HepG2 (cell line): ENCODE data around the gene GTF2A1L. TPM values are rescaled to one million over a fixed set of nuclear protein-coding genes. Genes with fewer than 3 reads are reported as not detected.

Source experiments
- ATAC-seq: fragments of 200-7000 bp; cut with Tn5 transposase; 3 replicates; pipeline ENCODE4 v1.9.1; 2020; ENCODE audit warnings: mild to moderate bottlenecking, moderate library complexity
- BruUV-seq: library from RNA; stranded (reverse); fragments of 400-500 nt; replicated peaks from 2 replicates; lab custom pipeline; 2021; lab: Mats Ljungman, UMichigan
- CTCF ChIA-PET: fragments of 300-600 bp; formaldehyde crosslinking; extraction: SDS; loops from one replicate; lab custom pipeline; 2021; ENCODE audit warnings: low total read pairs, inconsistent platforms, low intra/inter-chr PET ratio; lab: Yijun Ruan, JAX
- POLR2A ChIA-PET: fragments of 350-600 bp; sonication (Branson Sonifier 250); formaldehyde crosslinking; loops from one replicate; lab custom pipeline; 2020; ENCODE audit warnings: antibody characterized with exemption, inconsistent platforms; lab: Yijun Ruan, JAX
- DNase-seq: peaks from one replicate; pipeline ENCODE4 v3.0.0-alpha.2; 2015; ENCODE audit warnings: low spot score
- FAIRE-seq: peaks from 3 replicates; lab custom pipeline; 2011; peaks lifted over from hg19 to GRCh38; lab: Jason Lieb, UNC
- H2AFZ ChIP-seq: one replicate; pipeline ENCODE4 v1.6.1; 2011; ENCODE audit warnings: low read length, inconsistent platforms
- H3K27ac ChIP-seq: fragments of 300-600 bp; 3 replicates; pipeline ENCODE4 v1.8.0; 2011; ENCODE audit warnings: mixed run types, mild to moderate bottlenecking, mixed read lengths, low read length, inconsistent platforms; ENCODE audit not compliant: insufficient read depth; ENCODE audit errors: extremely low read length
- H3K27me3 ChIP-seq, 2 experiments: fragments of 200-600 bp in 1 of 2; 2 replicates in 1 of 2; 3 replicates in 1 of 2; pipeline versions ENCODE4 v1.6.0 to v1.8.0; 2011; ENCODE audit warnings: low read length in 2 of 2, mild to moderate bottlenecking in 2 of 2, moderate library complexity in 2 of 2, inconsistent platforms in 1 of 2; ENCODE audit not compliant: insufficient read depth in 2 of 2, control insufficient read depth in 1 of 2
- H3K36me3 ChIP-seq, 2 experiments: fragments of 200-600 bp in 1 of 2; replicated peaks in 1 of 2; 2 replicates in 1 of 2; 3 replicates in 1 of 2; pipeline versions ENCODE4 v1.5.1 to v1.8.0; 2011; ENCODE audit warnings: low read length in 2 of 2, inconsistent platforms in 1 of 2; ENCODE audit not compliant: insufficient read depth in 2 of 2, control insufficient read depth in 1 of 2
- H3K4me1 ChIP-seq: 2 replicates; pipeline ENCODE4 v1.5.1; 2012; ENCODE audit warnings: low read length, inconsistent platforms; ENCODE audit not compliant: insufficient read depth
- H3K4me2 ChIP-seq: 2 replicates; pipeline ENCODE4 v1.6.0; 2011; ENCODE audit warnings: low read depth, low read length, inconsistent platforms
- H3K4me3 ChIP-seq, 3 experiments: fragments of 200-600 bp in 1 of 3; sonication (generic), shearing (Covaris generic) in 1 of 3; replicated peaks in 1 of 3; 2 replicates each; pipeline ENCODE4 v1.5.1; 2011 to 2016; ENCODE audit warnings: low read length in 3 of 3, inconsistent platforms in 2 of 3, low read depth in 2 of 3, mild to moderate bottlenecking in 2 of 3, control low read depth in 1 of 3, mixed read lengths in 1 of 3; ENCODE audit not compliant: insufficient read depth in 1 of 3
- H3K79me2 ChIP-seq: one replicate; pipeline ENCODE4 v1.6.1; 2011; ENCODE audit warnings: low read length, inconsistent platforms; ENCODE audit not compliant: insufficient read depth
- H3K9ac ChIP-seq: 2 replicates; pipeline ENCODE4 v1.6.0; 2011; ENCODE audit warnings: mild to moderate bottlenecking, low read depth, low read length, inconsistent platforms; ENCODE audit not compliant: insufficient read depth
- H3K9me3 ChIP-seq: 2 replicates; pipeline ENCODE4 v1.5.1; 2012; ENCODE audit warnings: mild to moderate bottlenecking, low read length
- H4K20me1 ChIP-seq: 2 replicates; pipeline ENCODE4 v1.6.0; 2011; ENCODE audit warnings: inconsistent platforms, mild to moderate bottlenecking, low read length, moderate library complexity; ENCODE audit not compliant: insufficient read depth
- ATF7 ChIP-seq, 2 experiments: fragments of 450-650 bp in 1 of 2; sonication (generic) in 1 of 2; formaldehyde crosslinking in 1 of 2; IDR thresholded peaks; 2 replicates each; pipeline versions ENCODE4 v1.4.0 to v1.6.1; 2016 to 2020; ENCODE audit warnings: antibody characterized with exemption in 1 of 2, mild to moderate bottlenecking in 1 of 2, missing genetic modification reagents in 1 of 2
- CEBPG ChIP-seq: IDR thresholded peaks from 2 replicates; pipeline ENCODE4 v1.6.1; 2016
- CENPBD1 ChIP-seq: sonication (generic); formaldehyde crosslinking; IDR thresholded peaks from 2 replicates; pipeline ENCODE4 v1.8.0; 2022; ENCODE audit warnings: missing genetic modification reagents, low read depth, mild to moderate bottlenecking, borderline replicate concordance
- ZNF589 ChIP-seq: sonication (generic); formaldehyde crosslinking; conservative IDR thresholded peaks from 2 replicates; pipeline ENCODE4 v1.8.0; 2022; ENCODE audit warnings: mild to moderate bottlenecking, moderate library complexity, missing genetic modification reagents
- WGBS: methylation state at CpG from one replicate; pipeline ENCODE4 v1.1.6; 2017; ENCODE audit warnings: low lambda C conversion rate; 5-methylcytosine and 5-hydroxymethylcytosine counted together
- in situ Hi-C: cut with HindIII; loops from 2 replicates; pipeline ENCODE4 v1.10.0; 2017; ENCODE audit warnings: low pct_unique_long_range_greater_than_20kb; ENCODE audit not compliant: extremely low pct_ligation_motif_present
- intact Hi-C: fragments of 100-400 bp; cut with micrococcal nuclease; formaldehyde crosslinking; loops from one replicate; pipeline ENCODE4 v1.10.0; 2022; ENCODE audit not compliant: unreplicated experiment
- polyA plus RNA-seq, 8 experiments: library from polyadenylated mRNA; depleted of rRNA in 3 of 8; stranded (reverse) in 7 of 8; unstranded in 1 of 8; fragments of >200 nt; fragmentation: Illumina TruSeq in 4 of 8; extraction: Trizol in 4 of 8; gene quantifications; 2 replicates each; pipeline versions ENCODE4 v1.2.1 to v1.2.3, GENCODE V29; 2011 to 2016; ENCODE audit warnings: low read depth in 4 of 8, missing spikeins in 1 of 8, mixed read lengths in 1 of 8; ENCODE audit not compliant: insufficient read depth in 1 of 8
- total RNA-seq, 5 experiments: library from RNA; depleted of rRNA; stranded (reverse); fragments of >200 nt; fragmentation: Illumina TruSeq; extraction: Trizol; gene quantifications; 2 replicates each; pipeline ENCODE4 v1.2.3, GENCODE V29; 2016; ENCODE audit warnings: low read depth in 1 of 5

Gene GTF2A1L
- total and polyA plus RNA-seq, 2 of the 13 experiments (the other 11 are each of a cell fraction or from before 2014, with no cell fraction given), result not detected

- ChIA-PET POLR2A (no interaction called here), CTCF (no interaction called here)
- H3K4me2 ChIP-seq, result no peak overlapping the region
- H3K36me3 ChIP-seq, result no peaks in the 10 kb centered on the region
- H3K9ac ChIP-seq, result no peak overlapping the region
- FAIRE-seq (no peak), DNase-seq (no peak), ATAC-seq (no peak)
- H3K79me2 ChIP-seq, result no peaks in the 10 kb centered on the region
- TF ChIP-seq CEBPG (CRISPR knock-in tag), result no peak
- TF ChIP-seq ATF7 (IDR thresholded peaks at IDR 0.05), result peak; percentile 87
- no peak for TF ChIP-seq ATF7 (CRISPR knock-in tag; IDR thresholded peaks at IDR 0.05)
- TF ChIP-seq ZNF589, result no peak
- no peaks in the 10 kb centered on the region for H3K9me3 ChIP-seq
- no peak overlapping the region for H2AFZ ChIP-seq
- H3K27ac ChIP-seq, result no peak overlapping the region
- no peaks in the 10 kb centered on the region for H3K4me1 ChIP-seq
- intact Hi-C loops, result no loop called here
- WGBS, result 1% methylated on average over 4 of the region's 4 CpGs
- BruUV-seq, result no TSS peak
- in situ Hi-C loops, result no loop called here
- no peak overlapping the region for H3K4me3 ChIP-seq
- H4K20me1 ChIP-seq, result no peaks in the 10 kb centered on the region
- H3K27me3 ChIP-seq, result no peaks in the 10 kb centered on the region
Measured at GRCh38 chr2:48651158-48651790, 33.6 kb downstream of the GTF2A1L start.

- H3K27me3 ChIP-seq, result no peaks in the 10 kb centered on the region
Measured at GRCh38 chr2:48668992-48669391, 51.3 kb downstream of the GTF2A1L start.

More at GRCh38 chr2:48668992-48669391, 51.3 kb downstream of the GTF2A1L start:
- WGBS, result 0% methylated on average over 1 of the region's 1 CpG
- DNase-seq (no peak), ATAC-seq (no peak), FAIRE-seq (no peak)
- H3K9ac ChIP-seq, result no peak overlapping the region
- intact Hi-C loops (no loop called here), in situ Hi-C loops (no loop called here)
- POLR2A ChIA-PET, result no interaction called here
- no peaks in the 10 kb centered on the region for H3K36me3 ChIP-seq
- CTCF ChIA-PET, result no interaction called here
- BruUV-seq, result no TSS peak
- no peak overlapping the region for H2AFZ ChIP-seq
- no peaks in the 10 kb centered on the region for H4K20me1 ChIP-seq
- H3K4me3 ChIP-seq, result no peak overlapping the region
- H3K27ac ChIP-seq, result no peak overlapping the region
- no peak for TF ChIP-seq CENPBD1
- no peaks in the 10 kb centered on the region for H3K4me1 ChIP-seq
- H3K9me3 ChIP-seq, result no peaks in the 10 kb centered on the region
- no peak overlapping the region for H3K4me2 ChIP-seq
- no peaks in the 10 kb centered on the region for H3K79me2 ChIP-seq
